AG04450 (cell line): ENCODE data around the gene KCNH4. TPM values are rescaled to one million over a fixed set of nuclear protein-coding genes. Genes with fewer than 3 reads are reported as not detected.

Source experiments
- CTCF ChIA-PET: fragments of 300-600, 350-600 bp; formaldehyde crosslinking; extraction: SDS; loops from one replicate; lab custom pipeline; 2022; ENCODE audit warnings: antibody characterized with exemption, inconsistent platforms; lab: Charles Lee
- POLR2A ChIA-PET: fragments of 350-600 bp; formaldehyde crosslinking; extraction: SDS; loops from one replicate; lab custom pipeline; 2021; ENCODE audit warnings: antibody characterized with exemption, inconsistent platforms; lab: Yijun Ruan, JAX
- DNase-seq: peaks from one replicate; pipeline ENCODE4 v3.0.0-alpha.2; 2011; ENCODE audit warnings: low read depth, low spot score
- H3K27ac ChIP-seq: one replicate; pipeline ENCODE4 v1.5.1; 2012; ENCODE audit warnings: low read depth, low read length, control low read depth
- H3K27me3 ChIP-seq: one replicate; pipeline ENCODE4 v1.6.0; 2012; ENCODE audit warnings: low read length; ENCODE audit not compliant: control insufficient read depth, insufficient read depth
- H3K4me3 ChIP-seq: 2 replicates; pipeline ENCODE4 v1.5.1; 2011; ENCODE audit warnings: mild to moderate bottlenecking, low read depth, low read length, control low read depth
- H3K9me3 ChIP-seq: 2 replicates; pipeline ENCODE4 v1.5.1; 2012; ENCODE audit warnings: low read length; ENCODE audit not compliant: control insufficient read depth, insufficient read depth
- polyA plus RNA-seq: library from polyadenylated mRNA; depleted of rRNA; stranded (reverse); fragments of >200 nt; gene quantifications from 2 replicates; pipeline ENCODE4 v1.2.3, GENCODE V29; 2011
- TF ChIP-seq, protein P1 (sequence below): IDR thresholded peaks from 2 replicates; pipeline ENCODE4 v1.5.1; 2011; ENCODE audit warnings: low read depth, low read length, control low read depth, inconsistent platforms

KCNH4 gene
- polyA plus RNA-seq, 1 experiment = 0.01 TPM

DNA sequence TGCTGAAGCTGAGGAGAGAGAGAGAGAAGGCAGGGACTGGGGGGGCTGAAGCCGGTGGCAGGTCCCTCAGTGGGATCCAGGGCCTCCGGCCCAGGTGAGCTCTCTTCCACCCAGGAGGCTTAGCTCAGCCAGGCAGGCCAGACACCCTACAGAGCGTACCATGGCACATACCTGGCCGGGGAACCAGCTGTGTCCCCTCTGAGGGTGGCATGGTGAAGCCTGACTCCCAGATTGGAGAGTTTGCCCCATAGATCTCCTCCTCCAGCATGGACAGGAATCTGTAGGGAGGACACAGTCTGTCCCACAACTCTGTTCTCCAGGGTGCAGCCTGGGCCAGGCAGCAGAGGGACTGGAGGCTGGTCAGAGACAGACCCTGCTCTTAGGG lies 62.8 kb downstream of the KCNH4 start:
- TF ChIP-seq, protein P1, sequence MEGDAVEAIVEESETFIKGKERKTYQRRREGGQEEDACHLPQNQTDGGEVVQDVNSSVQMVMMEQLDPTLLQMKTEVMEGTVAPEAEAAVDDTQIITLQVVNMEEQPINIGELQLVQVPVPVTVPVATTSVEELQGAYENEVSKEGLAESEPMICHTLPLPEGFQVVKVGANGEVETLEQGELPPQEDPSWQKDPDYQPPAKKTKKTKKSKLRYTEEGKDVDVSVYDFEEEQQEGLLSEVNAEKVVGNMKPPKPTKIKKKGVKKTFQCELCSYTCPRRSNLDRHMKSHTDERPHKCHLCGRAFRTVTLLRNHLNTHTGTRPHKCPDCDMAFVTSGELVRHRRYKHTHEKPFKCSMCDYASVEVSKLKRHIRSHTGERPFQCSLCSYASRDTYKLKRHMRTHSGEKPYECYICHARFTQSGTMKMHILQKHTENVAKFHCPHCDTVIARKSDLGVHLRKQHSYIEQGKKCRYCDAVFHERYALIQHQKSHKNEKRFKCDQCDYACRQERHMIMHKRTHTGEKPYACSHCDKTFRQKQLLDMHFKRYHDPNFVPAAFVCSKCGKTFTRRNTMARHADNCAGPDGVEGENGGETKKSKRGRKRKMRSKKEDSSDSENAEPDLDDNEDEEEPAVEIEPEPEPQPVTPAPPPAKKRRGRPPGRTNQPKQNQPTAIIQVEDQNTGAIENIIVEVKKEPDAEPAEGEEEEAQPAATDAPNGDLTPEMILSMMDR = no peak
- DNase-seq = no peak
- POLR2A ChIA-PET = interaction anchor here (0.7 kb wide), 1 partner anchor 249 kb away, joined by 15 read pairs; no protein-coding TSS in a partner anchor

DNA sequence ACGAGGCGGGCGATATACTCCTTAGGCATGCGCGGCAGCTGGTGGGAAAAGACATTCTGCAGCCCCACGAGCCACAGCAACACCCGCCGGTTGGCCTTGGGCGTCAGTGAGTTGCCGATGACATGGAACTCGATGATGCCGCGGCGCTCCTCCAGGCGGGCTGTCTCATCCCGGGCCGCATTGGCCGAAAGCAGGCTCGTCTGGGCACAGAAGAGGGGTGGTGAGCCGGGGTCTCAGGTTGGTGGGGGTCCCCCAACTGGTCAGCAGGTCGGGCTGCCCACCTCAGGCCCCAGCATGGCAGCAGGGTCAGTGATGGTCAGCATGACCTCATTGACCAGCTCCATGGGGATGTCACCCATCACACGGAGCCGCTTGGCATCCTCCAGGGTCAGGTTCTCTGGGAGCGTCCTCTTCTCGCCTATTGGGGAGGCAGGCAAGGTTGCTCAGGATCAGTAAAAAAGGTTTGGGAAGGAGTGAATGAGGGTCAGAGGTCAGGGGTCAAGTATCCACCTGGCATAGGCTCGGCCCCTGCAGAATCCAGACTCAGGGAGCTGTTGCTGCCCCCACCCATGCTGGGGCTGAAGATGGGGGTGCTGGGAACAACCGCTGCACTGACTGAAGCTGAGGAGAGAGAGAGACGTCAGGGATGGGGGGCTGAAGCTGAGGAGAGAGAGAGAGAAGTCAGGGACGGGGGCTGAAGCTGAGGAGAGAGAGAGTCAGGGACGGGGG lies 63.4 kb downstream of the KCNH4 start:
- Histone ChIP-seq H3K27ac (no peak overlapping the region), H3K9me3 (no peaks in the 10 kb centered on the region; the same call in 1 of the 2 replicates), H3K27me3 (no peaks in the 10 kb centered on the region), H3K4me3 (no peak overlapping the region)
- CTCF ChIA-PET = interaction anchor here (0.5 to 3.3 kb wide), 7 partner anchors 89 to 158 kb away, joined by 3 to 19 read pairs (median 4); no protein-coding TSS in a partner anchor
- TF ChIP-seq, protein P1 = no peak
- no peak for DNase-seq
- POLR2A ChIA-PET = interaction anchor here (0.6 to 0.7 kb wide), 2 partner anchors 93 to 250 kb away, joined by 5 to 15 read pairs; no protein-coding TSS in a partner anchor

More for the DNA sequence above, 62.8 kb downstream of the KCNH4 start:
- H3K27ac ChIP-seq = no peak overlapping the region
- CTCF ChIA-PET = interaction anchor here (0.5 to 3.3 kb wide), 7 partner anchors 53 to 156 kb away, joined by 3 to 19 read pairs (median 4); no protein-coding TSS in a partner anchor
- no peak overlapping the region for H3K4me3 ChIP-seq
- no peaks in the 10 kb centered on the region for H3K27me3 ChIP-seq
- H3K9me3 ChIP-seq = no peaks in the 10 kb centered on the region; the same call in 1 of the 2 replicates

DNA sequence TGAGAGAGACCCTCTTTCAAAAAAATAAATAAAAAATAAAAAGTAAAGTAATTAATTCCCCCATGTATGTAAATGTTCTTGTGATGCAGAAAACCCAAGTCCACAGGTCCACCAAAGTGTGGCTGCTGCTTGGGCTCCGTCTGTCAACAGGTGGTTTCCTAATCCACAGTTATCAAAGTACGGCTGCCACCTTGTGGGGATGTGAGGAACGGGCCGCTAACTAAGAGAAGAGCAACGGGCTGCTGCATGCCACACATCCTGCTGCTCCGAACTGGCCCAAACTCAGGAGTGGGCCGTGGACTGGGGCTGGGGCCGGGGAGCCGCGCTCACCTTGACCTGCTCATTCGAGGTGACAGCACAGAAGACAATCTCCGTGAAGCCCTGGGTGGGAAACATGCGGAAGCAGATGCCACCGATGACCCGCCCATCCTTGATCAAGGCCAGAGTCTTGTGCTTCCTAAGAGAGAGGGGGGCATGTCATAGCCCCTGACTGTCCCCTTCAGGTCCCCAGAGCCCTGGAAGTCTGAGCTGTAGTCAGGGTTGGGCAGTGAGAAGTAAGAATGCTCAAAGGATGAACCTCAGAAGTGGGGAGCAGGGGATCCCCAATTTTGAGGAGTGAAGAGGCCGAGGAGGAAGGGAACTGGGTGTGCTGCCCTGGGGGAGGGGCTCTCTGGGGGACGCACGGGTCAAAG lies 64.1 kb downstream of the KCNH4 start:
- H3K27me3 ChIP-seq = no peaks in the 10 kb centered on the region
- H3K9me3 ChIP-seq = no peaks in the 10 kb centered on the region
- H3K4me3 ChIP-seq = no peak overlapping the region
- H3K27ac ChIP-seq = no peak overlapping the region
- POLR2A ChIA-PET = no interaction called here
- peak; percentile 62 for DNase-seq
- CTCF ChIA-PET = interaction anchor here (0.9 to 3.3 kb wide), 6 partner anchors 89 to 158 kb away, joined by 3 to 19 read pairs (median 6); partner anchors contain the start of gene CNP
- TF ChIP-seq, protein P1 = peak; percentile 90

DNA sequence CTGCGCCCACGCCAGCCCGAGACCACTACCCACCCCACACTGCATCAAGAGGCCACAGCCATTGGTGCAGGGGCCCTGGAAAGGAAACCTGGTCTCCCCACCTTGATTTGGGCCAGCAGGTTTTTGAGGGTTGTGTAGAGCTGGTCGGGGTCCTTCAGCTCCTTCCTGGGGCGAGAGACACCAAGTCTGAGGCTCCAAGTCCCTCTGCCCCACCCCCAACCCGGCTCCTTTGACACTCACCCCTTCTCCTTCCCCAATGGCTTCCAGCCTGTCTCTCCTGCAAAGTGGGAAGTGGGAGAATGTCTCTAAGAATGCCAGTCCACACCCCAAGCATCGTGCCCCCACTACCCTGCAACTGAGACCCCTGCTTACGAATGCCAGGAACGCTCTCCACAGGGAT lies 66.8 kb downstream of the KCNH4 start:
- H3K4me3 ChIP-seq = no peak overlapping the region
- ChIA-PET POLR2A (no interaction called here), CTCF (interaction anchor here (1.6 to 2.2 kb wide), 2 partner anchors 89 to 151 kb away, joined by 6 to 8 read pairs; no protein-coding TSS in a partner anchor)
- TF ChIP-seq, protein P1 = no peak
- H3K27me3 ChIP-seq = no peaks in the 10 kb centered on the region
- no peaks in the 10 kb centered on the region for H3K9me3 ChIP-seq
- H3K27ac ChIP-seq = no peak overlapping the region
- DNase-seq = no peak
